ENCODE data around the gene FBXO33. TPM values are rescaled to one million over a fixed set of nuclear protein-coding genes. Genes with fewer than 3 reads are reported as not detected.
A peak's percentile ranks its signal among the peaks of the same experiment; 100 is the strongest.

FBXO33 gene
- total and polyA plus RNA-seq, 4 donors = 3.0 to 14.3 (median 11.0) TPM

- Histone ChIP-seq H3K27me3 (ENCODE audit: control insufficient read depth in 1 of 2, insufficient read depth in 2 of 2, low read length in 1 of 2) (no peaks in the 10 kb centered on the region), H3K36me3 (ENCODE audit: control insufficient read depth in 1 of 2, insufficient read depth in 2 of 2, low read length in 1 of 2) (no peaks in the 10 kb centered on the region), H3K4me3 (ENCODE audit: low read length in 2 of 2) (no peak overlapping the region), H3K4me1 (ENCODE audit: control insufficient read depth in 1 of 2, insufficient read depth in 2 of 2, low read length in 2 of 2) (no peaks in the 10 kb centered on the region), H3K9me3 (ENCODE audit: control insufficient read depth, low read length) (peaks cover 1% of the 10 kb centered on the region), H3K27ac (ENCODE audit: low read depth in 1 of 2, low read length in 2 of 2) (no peak overlapping the region)
- DNase-seq (no peak), ATAC-seq (ENCODE audit: low FRiP score) (no peak)
- WGBS, 2 donors = 93 to 95% methylated on average over 2 of the region's 2 CpGs
- intact Hi-C loops (cut with DNase I) = no loop called here
These were observed 20.4 kb upstream of the FBXO33 start for GRCh38 chr14:39452680-39453079.

- ATAC-seq (ENCODE audit: low FRiP score) (no peak), DNase-seq (no peak)
- Histone ChIP-seq H3K27ac (ENCODE audit: low read depth in 1 of 2, low read length in 2 of 2) (no peak overlapping the region), H3K4me3 (ENCODE audit: low read length in 2 of 2) (no peak overlapping the region), H3K36me3 (ENCODE audit: control insufficient read depth in 1 of 2, insufficient read depth in 2 of 2, low read length in 1 of 2) (no peaks in the 10 kb centered on the region), H3K4me1 (ENCODE audit: control insufficient read depth in 1 of 2, insufficient read depth in 2 of 2, low read length in 2 of 2) (no peaks in the 10 kb centered on the region), H3K27me3 (ENCODE audit: control insufficient read depth in 1 of 2, insufficient read depth in 2 of 2, low read length in 1 of 2) (no peaks in the 10 kb centered on the region), H3K9me3 (ENCODE audit: control insufficient read depth, low read length) (peaks cover 1% of the 10 kb centered on the region)
- WGBS, 2 donors = 88 to 89% methylated on average over 2 of the region's 2 CpGs
- intact Hi-C loops (cut with DNase I) = no loop called here
These were observed 19.6 kb upstream of the FBXO33 start for GRCh38 chr14:39451811-39452210.

GRCh38 chr14:39447175-39447661 is 15.0 kb upstream of the FBXO33 start:
- intact Hi-C loops (cut with DNase I) = no loop called here
- 87 to 89% methylated on average over 4 of the region's 4 CpGs for WGBS, 2 donors
- no peak overlapping the region for H3K27ac ChIP-seq (ENCODE audit: low read depth in 1 of 2, low read length in 2 of 2)

GRCh38 chr14:39446131-39446744 is 14.0 kb upstream of the FBXO33 start:
- no peaks in the 10 kb centered on the region for H3K4me1 ChIP-seq (ENCODE audit: control insufficient read depth in 1 of 2, insufficient read depth in 2 of 2, low read length in 2 of 2)
- H3K27me3 ChIP-seq (ENCODE audit: control insufficient read depth in 1 of 2, insufficient read depth in 2 of 2, low read length in 1 of 2) = no peaks in the 10 kb centered on the region
- H3K4me3 ChIP-seq (ENCODE audit: low read length in 2 of 2) = no peak overlapping the region
- no peak for DNase-seq
- no peaks in the 10 kb centered on the region for H3K9me3 ChIP-seq (ENCODE audit: control insufficient read depth, low read length)
- H3K36me3 ChIP-seq (ENCODE audit: control insufficient read depth in 1 of 2, insufficient read depth in 2 of 2, low read length in 1 of 2) = no peaks in the 10 kb centered on the region
- 90 to 95% methylated on average over 1 of the region's 1 CpG for WGBS, 2 donors
- H3K27ac ChIP-seq (ENCODE audit: low read depth in 1 of 2, low read length in 2 of 2) = no peak overlapping the region
- intact Hi-C loops (cut with DNase I) = no loop called here
- ATAC-seq (ENCODE audit: low FRiP score) = no peak

More at GRCh38 chr14:39447175-39447661, 15.0 kb upstream of the FBXO33 start:
- Histone ChIP-seq H3K9me3 (ENCODE audit: control insufficient read depth, low read length) (no peaks in the 10 kb centered on the region), H3K4me3 (ENCODE audit: low read length in 2 of 2) (no peak overlapping the region), H3K27me3 (ENCODE audit: control insufficient read depth in 1 of 2, insufficient read depth in 2 of 2, low read length in 1 of 2) (no peaks in the 10 kb centered on the region), H3K36me3 (ENCODE audit: control insufficient read depth in 1 of 2, insufficient read depth in 2 of 2, low read length in 1 of 2) (no peaks in the 10 kb centered on the region), H3K4me1 (ENCODE audit: control insufficient read depth in 1 of 2, insufficient read depth in 2 of 2, low read length in 2 of 2) (no peaks in the 10 kb centered on the region)
- no peak for ATAC-seq (ENCODE audit: low FRiP score)
- DNase-seq = no peak

DNA sequence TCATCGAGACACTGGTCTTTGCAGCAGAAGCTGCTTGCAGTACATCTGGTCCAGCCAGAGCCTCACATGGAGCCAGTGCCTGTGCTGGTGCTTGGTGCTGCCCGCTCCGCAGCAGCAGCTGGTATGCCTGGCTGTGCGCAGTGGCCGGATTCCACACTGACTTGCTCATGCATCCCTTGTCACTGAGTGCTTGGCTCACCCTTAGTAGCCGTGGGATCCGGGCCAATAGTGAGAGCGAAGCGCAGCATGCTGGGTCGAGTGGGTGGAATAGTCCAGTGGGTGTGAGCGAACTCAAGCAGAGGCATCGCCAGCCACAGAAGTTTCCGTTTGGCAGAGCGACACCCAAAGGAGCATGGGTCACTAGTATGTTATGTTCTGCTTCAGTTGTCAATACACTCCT is 10.1 kb upstream of the FBXO33 start:
- WGBS, 2 donors = 85 to 95% methylated on average over 14 of the region's 14 CpGs
- ATAC-seq (ENCODE audit: low FRiP score) = peak; percentile 69
- no peak overlapping the region for H3K27ac ChIP-seq (ENCODE audit: low read depth in 1 of 2, low read length in 2 of 2)
- DNase-seq = peak in 1 of 2 donors; percentile 59
- no peaks in the 10 kb centered on the region for H3K9me3 ChIP-seq (ENCODE audit: control insufficient read depth, low read length)
- no peaks in the 10 kb centered on the region for H3K4me1 ChIP-seq (ENCODE audit: control insufficient read depth in 1 of 2, insufficient read depth in 2 of 2, low read length in 2 of 2)
- no peaks in the 10 kb centered on the region for H3K27me3 ChIP-seq (ENCODE audit: control insufficient read depth in 1 of 2, insufficient read depth in 2 of 2, low read length in 1 of 2)
- H3K4me3 ChIP-seq (ENCODE audit: low read length in 2 of 2) = no peak overlapping the region
- H3K36me3 ChIP-seq (ENCODE audit: control insufficient read depth in 1 of 2, insufficient read depth in 2 of 2, low read length in 1 of 2) = no peaks in the 10 kb centered on the region
- intact Hi-C loops (cut with DNase I) = no loop called here

DNA sequence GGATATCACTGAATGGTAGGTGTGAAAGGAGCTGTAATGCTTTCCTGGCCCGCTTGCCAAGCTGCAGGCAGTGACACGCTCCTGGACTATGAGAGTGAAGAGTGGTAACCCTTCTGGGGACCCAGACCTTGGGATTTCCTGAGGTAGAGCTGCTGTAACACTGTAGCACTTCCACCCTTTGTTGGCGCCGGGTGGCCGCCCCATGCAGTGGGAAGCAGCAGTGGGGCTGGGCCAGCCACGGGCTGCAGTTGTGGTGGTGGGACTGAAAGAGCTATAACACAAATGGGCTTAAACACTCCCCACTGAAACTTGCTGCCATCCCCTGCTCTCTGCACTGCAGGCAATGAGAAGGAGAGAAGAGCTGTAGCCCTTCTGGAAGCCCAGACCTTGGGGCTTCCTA is 9.6 kb upstream of the FBXO33 start:
- Histone ChIP-seq H3K27me3 (ENCODE audit: control insufficient read depth in 1 of 2, insufficient read depth in 2 of 2, low read length in 1 of 2) (no peaks in the 10 kb centered on the region), H3K4me3 (ENCODE audit: low read length in 2 of 2) (no peak overlapping the region), H3K9me3 (ENCODE audit: control insufficient read depth, low read length) (no peaks in the 10 kb centered on the region), H3K4me1 (ENCODE audit: control insufficient read depth in 1 of 2, insufficient read depth in 2 of 2, low read length in 2 of 2) (no peaks in the 10 kb centered on the region), H3K27ac (ENCODE audit: low read depth in 1 of 2, low read length in 2 of 2) (no peak overlapping the region), H3K36me3 (ENCODE audit: control insufficient read depth in 1 of 2, insufficient read depth in 2 of 2, low read length in 1 of 2) (no peaks in the 10 kb centered on the region)
- ATAC-seq (ENCODE audit: low FRiP score) (no peak), DNase-seq (no peak)
- intact Hi-C loops (cut with DNase I) = no loop called here
- 92 to 97% methylated on average over 6 of the region's 6 CpGs for WGBS, 2 donors

DNA sequence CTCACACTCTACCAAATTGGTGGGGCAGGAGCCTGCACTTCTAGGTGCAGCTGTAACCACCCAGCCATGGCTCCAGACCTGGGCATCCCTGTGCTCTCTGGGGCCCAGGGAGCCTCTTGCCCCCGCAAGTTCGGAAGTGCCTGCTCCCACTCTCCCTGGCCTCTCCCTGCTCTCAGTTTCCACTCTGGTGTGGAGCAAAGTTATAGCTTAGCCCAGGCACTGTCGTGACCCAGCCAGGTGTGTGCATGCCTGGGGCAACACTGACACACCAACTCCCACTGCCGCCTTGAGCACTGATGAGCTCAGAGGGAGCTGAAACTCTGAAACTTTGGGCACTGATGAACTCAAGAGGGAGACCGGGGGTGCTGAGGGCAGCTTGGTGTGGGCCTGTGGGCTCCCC is 8.7 kb upstream of the FBXO33 start:
- DNase-seq = no peak
- Histone ChIP-seq H3K36me3 (ENCODE audit: control insufficient read depth in 1 of 2, insufficient read depth in 2 of 2, low read length in 1 of 2) (no peaks in the 10 kb centered on the region), H3K9me3 (ENCODE audit: control insufficient read depth, low read length) (no peaks in the 10 kb centered on the region), H3K27ac (ENCODE audit: low read depth in 1 of 2, low read length in 2 of 2) (no peak overlapping the region), H3K4me3 (ENCODE audit: low read length in 2 of 2) (no peak overlapping the region), H3K27me3 (ENCODE audit: control insufficient read depth in 1 of 2, insufficient read depth in 2 of 2, low read length in 1 of 2) (no peaks in the 10 kb centered on the region), H3K4me1 (ENCODE audit: control insufficient read depth in 1 of 2, insufficient read depth in 2 of 2, low read length in 2 of 2) (no peaks in the 10 kb centered on the region)
- intact Hi-C loops (cut with DNase I) = no loop called here
- ATAC-seq (ENCODE audit: low FRiP score) = no peak
- WGBS, 2 donors = 84 to 97% methylated on average over 5 of the region's 5 CpGs

DNA sequence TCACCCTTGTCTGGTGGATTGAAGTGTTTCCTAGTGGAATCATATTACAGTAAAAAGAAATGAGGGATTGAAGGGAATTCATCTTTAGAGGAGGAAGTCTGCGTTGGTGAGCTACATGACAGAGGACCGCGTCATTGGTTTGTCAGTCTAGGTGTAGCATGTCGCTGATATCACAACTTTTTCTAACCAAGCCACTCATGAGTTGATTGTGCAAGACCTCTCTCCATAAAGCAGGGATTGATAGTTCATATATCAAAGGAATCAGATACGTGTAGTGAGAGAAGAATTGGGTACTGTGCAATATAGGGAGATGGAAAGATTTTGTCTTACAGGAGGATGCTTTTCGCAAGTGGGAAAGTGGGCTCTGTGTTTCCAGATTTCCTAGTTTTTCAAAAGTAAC is 3.0 kb upstream of the FBXO33 start:
- Histone ChIP-seq H3K4me1 (ENCODE audit: control insufficient read depth in 1 of 2, insufficient read depth in 2 of 2, low read length in 2 of 2) (peaks cover 0 to 2% of the 10 kb centered on the region in 2 donors), H3K27ac (ENCODE audit: low read depth in 1 of 2, low read length in 2 of 2) (no peak overlapping the region), H3K27me3 (ENCODE audit: control insufficient read depth in 1 of 2, insufficient read depth in 2 of 2, low read length in 1 of 2) (no peaks in the 10 kb centered on the region), H3K4me3 (ENCODE audit: low read length in 2 of 2) (no peak overlapping the region), H3K9me3 (ENCODE audit: control insufficient read depth, low read length) (no peaks in the 10 kb centered on the region), H3K36me3 (ENCODE audit: control insufficient read depth in 1 of 2, insufficient read depth in 2 of 2, low read length in 1 of 2) (no peaks in the 10 kb centered on the region)
- ATAC-seq (ENCODE audit: low FRiP score) (no peak), DNase-seq (no peak)
- intact Hi-C loops (cut with DNase I) = loop anchor here in 1 of 2 donors (10.0 kb wide), 2 partner anchors 170 to 330 kb away; partner anchors contain the start of gene SEC23A
- 87 to 97% methylated on average over 6 of the region's 6 CpGs for WGBS, 2 donors

- Histone ChIP-seq H3K36me3 (ENCODE audit: control insufficient read depth in 1 of 2, insufficient read depth in 2 of 2, low read length in 1 of 2) (no peaks in the 10 kb centered on the region), H3K27ac (ENCODE audit: low read depth in 1 of 2, low read length in 2 of 2) (no peak overlapping the region), H3K27me3 (ENCODE audit: control insufficient read depth in 1 of 2, insufficient read depth in 2 of 2, low read length in 1 of 2) (no peaks in the 10 kb centered on the region), H3K4me3 (ENCODE audit: low read length in 2 of 2) (no peak overlapping the region), H3K9me3 (ENCODE audit: control insufficient read depth, low read length) (no peaks in the 10 kb centered on the region), H3K4me1 (ENCODE audit: control insufficient read depth in 1 of 2, insufficient read depth in 2 of 2, low read length in 2 of 2) (peaks cover 2 to 7% of the 10 kb centered on the region in 2 donors)
- DNase-seq = no peak
- no peak for ATAC-seq (ENCODE audit: low FRiP score)
- intact Hi-C loops (cut with DNase I) = loop anchor here (5.0 to 10.0 kb wide), 4 partner anchors 170 to 330 kb away; partner anchors contain the start of genes PNN (in 1 of the 2), SEC23A (in 1 of the 2) and TRAPPC6B (in 1 of the 2)
- WGBS, 2 donors = 58 to 64% methylated on average over 2 of the region's 2 CpGs
These were observed 2.2 kb upstream of the FBXO33 start for GRCh38 chr14:39434401-39434800.

Measured in aorta (tissue), 5 donors.